Right renal pelvis (tissue), 4 donors: ENCODE results near the gene CBX8. TPM values are rescaled to one million over a fixed set of nuclear protein-coding genes. Genes with fewer than 3 reads are reported as not detected.
A peak's percentile ranks its signal among the peaks of the same experiment; 100 is the strongest.
"Not testable (repeated sequence)": the region's sequence is repeated elsewhere in the genome, so short reads cannot be mapped to it uniquely, and the experiment has no call there.

Experiments used
- DNase-seq, 4 donors: peaks; one replicate each; pipeline ENCODE4 v3.0.0-alpha.2; 2013; ENCODE audit warnings: low read depth in 4 of 4, low spot score in 3 of 4, missing footprints in 1 of 4
- polyA plus RNA-seq, 4 donors: library from polyadenylated mRNA; unstranded; fragments of 120-200 nt; gene quantifications; one replicate each; pipeline ENCODE4 v1.2.1, GENCODE V29; 2013; ENCODE audit not compliant: insufficient read length in 4 of 4

CBX8 gene
- polyA plus RNA-seq, 4 donors, result 11.2 to 16.3 (median 11.9) TPM

- no peak for DNase-seq
Observed at GRCh38 chr17:79783891-79784290, 13.0 kb downstream of the CBX8 start.

DNA sequence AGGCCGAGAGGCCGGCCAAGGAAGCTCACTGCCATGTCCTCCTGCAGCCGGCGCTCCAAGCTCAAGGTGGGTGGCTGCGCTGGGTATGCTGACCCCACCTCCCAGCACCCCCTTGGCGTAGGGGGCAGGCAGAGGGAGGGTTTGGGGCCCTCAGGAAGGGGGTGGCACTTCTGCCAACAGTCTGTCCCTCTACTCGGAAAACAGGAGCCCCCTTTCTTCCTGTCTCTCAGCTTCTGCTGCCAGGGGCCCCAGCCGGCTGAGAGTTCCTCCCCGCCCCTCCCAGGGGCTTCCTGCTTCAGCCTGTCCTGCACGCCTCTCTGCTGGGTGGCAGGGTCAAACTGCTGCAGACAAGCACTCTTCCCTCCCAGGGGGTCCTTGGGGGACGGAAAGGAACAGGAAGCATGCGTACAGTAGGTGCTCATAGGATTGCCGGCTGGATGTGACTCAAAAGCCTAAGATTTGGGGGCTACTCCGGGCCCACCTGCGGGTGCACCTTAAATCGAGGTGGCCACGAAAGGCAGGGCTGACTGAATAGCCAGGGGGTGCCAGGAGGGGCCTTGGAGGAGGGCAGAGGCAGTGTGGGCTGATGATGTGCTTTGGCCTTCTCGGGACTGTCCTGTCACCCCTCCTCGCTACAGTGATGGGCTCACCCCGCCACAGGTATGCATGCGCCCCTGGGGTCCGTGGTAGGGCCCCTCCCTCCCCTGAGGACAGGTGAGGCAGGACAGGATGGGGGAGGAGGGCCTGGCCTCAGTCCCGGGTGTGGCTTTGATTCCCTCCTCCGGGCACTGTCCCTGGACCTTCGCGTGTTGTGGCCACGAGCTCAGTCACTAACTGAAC lies 14.9 kb downstream of the CBX8 start:
- DNase-seq, result no peak

DNA sequence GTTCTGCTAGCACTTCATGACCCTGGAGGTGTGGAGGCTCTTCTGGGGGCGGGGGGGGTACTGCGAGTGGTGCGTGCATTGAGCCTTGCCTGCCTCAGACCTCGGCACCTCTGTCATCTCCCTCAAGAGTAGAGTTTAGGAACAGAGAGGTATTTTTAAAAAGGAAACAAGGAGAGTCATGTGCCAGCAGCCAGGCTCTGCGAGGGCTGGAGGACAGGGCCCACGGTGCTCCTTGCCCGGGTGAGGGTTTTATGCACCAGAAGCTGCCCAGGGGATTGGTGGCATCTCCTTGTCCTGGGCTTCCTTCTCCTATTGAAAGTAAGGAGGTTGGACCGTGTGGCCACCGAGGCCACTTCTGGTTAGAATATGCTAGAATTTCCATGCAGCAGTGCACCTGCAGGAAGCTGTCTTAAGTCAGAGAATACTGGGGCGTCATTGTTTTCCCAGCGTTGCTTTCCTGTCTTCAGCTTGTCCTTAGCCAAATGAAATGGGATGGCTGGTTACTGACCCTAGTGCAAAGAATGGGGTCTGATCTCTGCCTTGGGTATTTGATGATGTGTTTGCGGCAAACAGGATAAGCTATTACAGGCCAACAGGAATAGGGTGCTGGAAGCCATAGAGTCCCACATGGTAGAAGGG lies 15.7 kb downstream of the CBX8 start:
- DNase-seq, result no peak

GRCh38 chr17:79779661-79780365 lies 17.1 kb downstream of the CBX8 start:
- no peak for DNase-seq

- no peak for DNase-seq
Observed at GRCh38 chr17:79779084-79779529, 17.8 kb downstream of the CBX8 start.

GRCh38 chr17:79778504-79779083 lies 18.3 kb downstream of the CBX8 start:
- DNase-seq, result no peak

GRCh38 chr17:79777894-79778503 lies 18.9 kb downstream of the CBX8 start, which contains the start of gene CBX2:
CBX2 (plus strand) TSS chr17:79778148; CDS start chr17:79778236, 88 bp downstream.
- no peak for DNase-seq

- DNase-seq, result no peak
Observed at GRCh38 chr17:79777120-79777893, 19.6 kb downstream of the CBX8 start.

GRCh38 chr17:79776376-79777119 lies 20.3 kb downstream of the CBX8 start:
- DNase-seq, result peak in 1 of 4 donors; percentile 13

DNA sequence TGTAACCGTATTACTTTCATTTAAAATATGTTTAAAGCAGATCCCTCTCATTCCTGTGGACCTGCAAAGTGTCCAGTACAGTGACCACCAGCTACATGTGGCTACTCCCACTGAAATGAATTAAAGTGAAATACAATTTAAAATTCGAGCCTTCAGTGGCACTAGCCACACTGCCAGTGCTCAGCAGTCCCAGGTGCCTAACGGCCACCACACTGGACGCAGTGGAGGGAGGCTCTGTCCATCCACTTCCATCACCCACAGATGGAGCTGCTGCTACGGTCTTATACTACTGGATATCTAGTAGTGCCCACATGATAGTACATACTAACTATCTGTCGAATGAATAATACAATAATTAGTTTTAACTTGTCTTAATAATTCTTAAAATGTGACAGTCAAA lies 21.2 kb downstream of the CBX8 start:
- no peak for DNase-seq

- DNase-seq, result no peak
Observed at GRCh38 chr17:79774561-79774975, 22.3 kb downstream of the CBX8 start.

GRCh38 chr17:79772726-79773125 lies 24.2 kb downstream of the CBX8 start:
- not testable (repeated sequence) for DNase-seq

DNA sequence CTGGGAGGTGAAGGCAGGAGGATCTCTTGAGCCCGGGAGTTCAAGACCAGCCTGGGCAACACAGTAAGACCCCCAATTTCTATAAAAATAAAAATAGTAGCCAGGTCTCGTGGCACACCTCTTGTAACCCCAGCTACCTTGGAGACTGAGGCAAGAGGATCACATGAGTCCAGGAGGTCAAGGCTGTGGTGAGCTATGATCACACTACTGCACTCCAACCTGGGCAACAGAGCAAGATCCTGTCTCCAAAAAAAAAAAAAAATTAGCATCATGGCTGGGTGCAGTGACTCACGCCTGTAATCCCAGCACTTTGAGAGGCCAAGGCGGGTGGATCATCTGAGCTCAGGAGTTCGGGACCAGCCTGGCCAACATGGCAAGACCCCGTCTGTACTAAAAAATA lies 25.6 kb downstream of the CBX8 start:
- no peak for DNase-seq

DNA sequence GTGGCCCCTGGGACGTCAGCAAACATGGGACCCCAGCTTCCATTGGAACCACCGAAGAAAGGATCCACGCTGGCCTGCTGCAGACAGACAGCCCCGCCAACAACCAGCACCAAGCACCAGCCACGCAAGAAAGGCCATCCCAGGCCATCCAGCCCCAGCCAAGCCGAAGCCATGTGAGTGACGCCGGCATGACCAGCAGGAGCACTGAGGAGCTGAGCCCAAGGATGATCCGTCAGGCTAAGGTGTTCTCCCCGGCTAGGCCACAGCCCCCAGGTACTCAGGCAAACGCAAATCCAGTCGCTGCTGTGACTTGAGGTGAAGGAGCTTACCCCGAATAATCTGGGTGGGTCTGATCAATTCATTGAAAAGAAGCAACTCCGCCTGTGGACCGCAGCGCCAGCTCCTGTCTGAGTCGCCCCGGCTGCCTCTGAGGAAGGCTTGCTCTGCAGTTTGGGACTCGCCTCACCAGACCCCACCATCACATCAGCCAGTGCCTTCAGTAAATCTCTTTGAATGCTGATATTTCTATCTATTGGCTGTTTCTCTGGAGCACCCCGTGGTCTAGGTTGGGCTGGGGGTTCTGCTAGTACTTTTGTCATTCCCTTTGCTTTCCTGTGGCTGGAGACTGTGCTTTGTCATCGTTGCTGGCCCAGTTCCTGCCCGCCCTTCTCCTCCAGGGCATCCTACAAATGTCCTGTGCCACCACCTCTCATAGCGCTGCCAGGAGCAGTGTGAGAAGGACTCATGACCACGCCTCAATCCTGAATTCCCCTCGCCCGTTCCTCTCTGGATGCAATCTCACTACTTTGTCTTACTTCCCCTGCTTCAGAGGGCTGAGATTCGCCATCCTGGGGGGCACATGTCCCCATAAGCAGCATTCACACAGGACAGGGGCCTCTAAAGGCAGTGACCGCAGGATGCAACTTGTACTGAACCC lies 27.0 kb downstream of the CBX8 start:
- no peak for DNase-seq

- no peak for DNase-seq
Observed at GRCh38 chr17:79765708-79766107, 31.2 kb downstream of the CBX8 start.

DNA sequence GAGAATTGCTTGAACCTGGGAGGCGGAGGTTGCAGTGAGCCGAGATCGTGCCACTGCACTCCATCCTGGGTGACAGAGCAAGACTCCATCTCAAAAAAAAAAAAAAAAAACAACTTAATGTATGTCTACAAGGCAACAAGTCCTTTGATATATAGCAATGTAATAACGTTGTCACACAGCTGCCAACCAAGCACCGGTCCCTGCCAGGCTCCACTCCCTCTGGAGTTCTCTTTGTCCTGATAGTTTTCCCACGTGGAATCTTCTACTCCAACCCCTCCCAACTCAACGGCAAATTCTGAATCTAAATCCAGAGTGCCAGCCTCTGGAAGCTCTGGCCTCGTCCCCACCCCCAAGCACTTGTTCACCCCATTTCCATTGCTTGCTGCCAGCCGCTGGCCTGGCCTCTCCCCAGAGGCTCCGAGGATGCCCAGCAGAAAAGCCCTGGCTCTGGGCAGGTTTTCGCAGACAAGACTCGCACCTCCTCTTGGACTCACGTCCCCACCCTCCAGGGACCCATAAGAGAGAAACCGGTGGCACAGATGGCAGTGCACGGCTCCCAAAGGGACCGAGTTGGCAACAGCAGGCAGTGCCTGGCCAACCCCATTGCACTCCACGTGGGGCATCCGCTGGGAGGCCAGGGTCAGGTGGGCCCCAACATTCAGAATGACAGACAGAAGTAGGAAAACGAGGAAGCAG lies 34.8 kb downstream of the CBX8 start:
- no peak for DNase-seq

DNA sequence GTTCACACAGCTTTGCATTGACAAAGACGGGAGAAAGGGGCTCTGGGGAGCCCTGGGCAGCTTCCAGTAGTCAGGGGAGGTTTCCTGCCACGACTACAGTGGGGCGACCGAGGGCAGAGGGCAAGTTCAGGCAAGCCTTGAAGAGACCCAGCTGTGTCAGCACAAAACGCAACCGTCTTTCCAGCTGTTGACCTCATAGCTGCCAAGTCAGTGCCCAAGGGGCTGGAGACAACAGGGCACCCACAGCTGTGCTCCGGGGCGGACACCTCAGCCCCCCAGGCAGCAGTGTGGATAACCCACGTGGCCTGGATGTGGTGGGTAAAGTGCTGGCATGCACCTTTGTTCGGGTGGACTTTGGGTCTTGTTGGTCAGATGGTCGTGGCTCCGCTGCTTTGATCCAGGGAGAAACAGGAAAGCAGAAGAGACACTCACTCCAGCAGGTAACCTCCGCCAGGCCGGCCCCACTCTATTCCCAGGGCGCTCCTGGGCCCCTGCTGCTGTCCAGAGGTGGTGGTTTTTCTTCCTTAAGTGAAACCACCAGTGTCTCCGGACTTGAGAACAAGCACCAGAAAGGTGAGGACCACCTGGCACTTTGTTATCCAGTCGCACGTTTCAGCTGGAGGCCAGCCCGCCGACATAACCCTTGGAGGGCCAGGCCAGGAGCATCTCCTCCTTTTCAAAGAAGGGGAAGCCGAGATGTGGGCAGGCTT lies 36.5 kb downstream of the CBX8 start:
- DNase-seq, result no peak
